ENCODE measurements around the gene ZNF239.
A peak's percentile ranks its signal among the peaks of the same experiment; 100 is the strongest.
"Not testable (repeated sequence)": the region's sequence is repeated elsewhere in the genome, so short reads cannot be mapped to it uniquely, and the experiment has no call there.

The ZNF239 gene

GRCh38 chr10:43574001-43574892 is at the start of gene ZNF239:
Gene ZNF239, minus strand, starts transcription at chr10:43574616. Its CDS starts 16,537 bp downstream, at chr10:43558079.
- peak; percentile 58 for DNase-seq (ENCODE audit: low read depth)

GRCh38 chr10:43623351-43623750 is 48.9 kb upstream of the ZNF239 start:
- no peak for DNase-seq (ENCODE audit: low read depth)

- DNase-seq (ENCODE audit: low read depth): no peak
Observed at GRCh38 chr10:43622038-43622437, 47.6 kb upstream of the ZNF239 start.

GRCh38 chr10:43619368-43619767 is 45.0 kb upstream of the ZNF239 start:
- no peak for DNase-seq (ENCODE audit: low read depth)

- DNase-seq (ENCODE audit: low read depth): no peak
Observed at GRCh38 chr10:43616697-43617370, 42.4 kb upstream of the ZNF239 start.

- no peak for DNase-seq (ENCODE audit: low read depth)
Observed at GRCh38 chr10:43610636-43611035, 36.2 kb upstream of the ZNF239 start.

DNA sequence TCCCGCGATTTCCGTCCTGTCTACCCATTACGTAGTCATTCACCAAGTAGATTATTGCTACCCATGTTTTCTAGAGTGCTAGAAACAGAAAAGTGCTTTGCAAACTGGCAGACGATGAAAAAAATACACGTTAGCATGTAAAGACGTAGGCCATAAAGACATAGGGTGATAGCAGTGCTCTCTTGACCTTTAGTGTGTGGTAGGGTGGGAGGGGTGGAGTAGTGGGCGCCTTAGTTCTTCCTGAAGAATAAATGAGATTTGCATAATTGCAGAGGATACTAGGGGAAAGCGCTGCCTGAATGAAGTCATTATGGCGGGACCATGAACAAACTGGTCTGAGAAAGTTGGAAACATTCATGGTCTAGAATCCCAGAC is 32.8 kb upstream of the ZNF239 start:
- DNase-seq (ENCODE audit: low read depth): no peak

DNA sequence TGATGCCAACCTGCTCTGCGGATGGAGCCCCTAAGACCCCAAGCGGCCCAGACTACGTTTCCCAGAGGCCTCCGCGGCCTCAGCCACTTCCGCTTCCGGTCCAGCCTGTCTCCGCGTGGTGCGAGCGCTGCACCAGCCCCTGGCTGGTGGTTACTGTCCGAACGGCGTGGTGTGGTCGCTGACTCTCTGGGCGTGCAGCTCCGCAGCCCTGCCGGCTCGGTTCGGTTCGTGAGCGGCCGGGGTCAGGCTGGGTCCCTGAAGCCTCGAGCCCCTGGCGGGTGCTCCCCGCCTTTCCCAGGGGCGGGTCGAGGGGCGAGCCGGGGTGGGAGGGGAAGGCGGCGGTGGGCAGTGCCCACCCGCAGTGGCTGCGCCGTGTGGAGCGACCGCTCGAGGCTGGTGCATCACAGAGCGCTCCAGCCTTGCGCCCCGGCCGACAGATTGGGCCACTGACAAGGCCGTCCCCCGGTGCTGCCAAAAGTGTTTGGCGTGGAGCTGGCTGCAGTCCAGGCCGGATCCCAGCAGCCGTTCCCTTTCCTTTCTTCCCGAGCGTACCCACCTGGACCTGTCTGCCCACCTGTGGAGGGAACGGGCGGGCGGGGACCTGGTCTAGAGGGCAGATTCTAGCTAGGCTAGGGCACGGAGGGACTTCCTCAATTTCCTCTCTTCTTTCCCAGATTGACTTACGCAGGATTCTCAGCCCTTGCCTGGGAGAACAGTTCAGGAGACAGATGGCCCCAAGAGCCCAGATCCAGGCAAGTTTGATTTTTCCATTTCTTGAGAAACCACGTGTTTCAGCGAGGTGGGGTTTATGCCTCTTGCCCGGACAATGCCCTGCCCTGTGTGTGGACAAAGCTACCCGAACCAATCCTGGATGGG is 32.1 kb upstream of the ZNF239 start, which contains the start of gene ZNF485:
Gene ZNF485, plus strand, starts transcription at position 116 of the 876 bp plus-strand sequence. Its CDS starts 613 bp downstream, at position 729.
- peak; percentile 17 for DNase-seq (ENCODE audit: low read depth)

- DNase-seq (ENCODE audit: low read depth): no peak
Observed at GRCh38 chr10:43605850-43606322, 31.5 kb upstream of the ZNF239 start.

- not testable (repeated sequence) for DNase-seq (ENCODE audit: low read depth)
Observed at GRCh38 chr10:43601576-43601975, 27.2 kb upstream of the ZNF239 start.

GRCh38 chr10:43599333-43599732 is 24.9 kb upstream of the ZNF239 start:
- no peak for DNase-seq (ENCODE audit: low read depth)

DNA sequence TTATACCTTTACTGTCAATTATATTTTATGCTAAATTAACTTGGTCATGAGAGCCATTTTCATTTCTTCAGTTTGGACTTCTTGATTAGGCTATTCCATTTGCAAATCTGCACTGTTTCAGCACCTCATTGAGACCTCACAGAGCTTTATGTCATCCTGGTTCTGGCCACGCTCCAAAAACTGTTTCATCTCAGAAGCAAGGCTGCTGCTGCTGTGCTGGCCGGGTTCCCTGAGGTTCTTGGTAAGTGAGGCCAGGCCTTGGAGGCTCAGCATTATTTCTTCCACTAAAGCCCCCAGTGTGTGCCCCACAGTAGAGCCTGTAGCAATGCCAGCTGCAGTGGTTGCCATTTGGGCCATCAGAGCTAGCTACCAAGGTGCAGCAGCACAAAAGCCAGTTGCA is 24.0 kb upstream of the ZNF239 start:
- DNase-seq (ENCODE audit: low read depth): no peak

GRCh38 chr10:43596546-43596945 is 22.1 kb upstream of the ZNF239 start:
- no peak for DNase-seq (ENCODE audit: low read depth)

DNA sequence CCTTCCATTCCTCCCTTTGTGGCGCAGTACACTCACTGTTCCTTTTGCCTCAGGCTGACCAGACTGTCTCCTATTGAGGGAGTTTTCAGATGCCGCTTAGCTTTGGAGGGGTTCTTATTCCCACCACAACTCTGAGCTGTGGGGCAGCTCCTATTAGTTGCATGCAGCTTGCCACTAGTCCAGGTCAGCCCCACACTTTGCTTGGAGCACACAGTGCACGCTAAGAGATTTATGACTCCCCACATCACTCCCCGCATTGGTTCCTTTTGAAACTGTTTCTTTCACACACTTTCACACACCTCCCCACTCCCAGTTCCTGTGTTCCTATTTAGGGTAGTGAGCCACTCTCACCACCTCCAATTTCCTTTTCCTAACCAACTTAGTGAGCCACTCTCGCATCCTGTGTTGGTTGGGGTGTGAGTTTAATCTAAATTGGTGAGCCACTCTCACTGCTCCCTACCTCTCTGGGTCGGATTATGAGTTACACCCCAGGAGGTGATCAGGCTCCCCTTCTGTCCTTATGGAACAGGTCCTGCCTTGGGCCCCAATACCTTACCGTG is 21.4 kb upstream of the ZNF239 start:
- DNase-seq (ENCODE audit: low read depth): no peak

- DNase-seq (ENCODE audit: low read depth): no peak
Observed at GRCh38 chr10:43594944-43595589, 20.7 kb upstream of the ZNF239 start.

DNA sequence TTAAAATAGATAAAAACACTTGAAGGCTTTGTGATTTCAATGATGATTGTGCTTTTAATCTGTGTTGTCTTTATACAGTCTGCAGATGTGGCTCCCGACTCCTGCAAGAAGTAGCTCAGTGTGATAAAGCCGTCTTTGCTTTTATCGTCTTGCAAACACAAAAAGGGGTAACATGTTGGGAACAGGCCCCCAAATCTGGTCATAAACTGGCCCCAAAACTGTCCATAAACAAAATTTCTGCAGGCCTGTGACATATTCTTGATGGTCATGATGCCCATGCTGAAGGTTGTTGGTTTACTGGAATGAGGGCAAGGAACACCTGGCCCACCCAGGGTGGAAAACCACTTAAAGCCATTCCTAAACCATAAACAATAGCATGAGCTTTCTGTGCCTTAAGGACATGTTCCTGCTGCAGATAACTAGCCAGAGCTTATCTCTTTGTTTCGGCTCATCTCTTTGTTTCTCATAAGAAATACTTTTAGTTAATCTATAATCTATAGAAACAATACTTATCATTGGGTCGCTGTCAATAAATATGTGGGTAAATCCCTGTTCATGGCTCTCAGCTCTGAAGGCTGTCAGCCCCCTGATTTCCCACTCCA is 17.0 kb upstream of the ZNF239 start:
- DNase-seq (ENCODE audit: low read depth): no peak

GRCh38 chr10:43586730-43587115 is 12.3 kb upstream of the ZNF239 start:
- not testable (repeated sequence) for DNase-seq (ENCODE audit: low read depth)

- no peak for DNase-seq (ENCODE audit: low read depth)
Observed at GRCh38 chr10:43585981-43586729, 11.7 kb upstream of the ZNF239 start.

DNA sequence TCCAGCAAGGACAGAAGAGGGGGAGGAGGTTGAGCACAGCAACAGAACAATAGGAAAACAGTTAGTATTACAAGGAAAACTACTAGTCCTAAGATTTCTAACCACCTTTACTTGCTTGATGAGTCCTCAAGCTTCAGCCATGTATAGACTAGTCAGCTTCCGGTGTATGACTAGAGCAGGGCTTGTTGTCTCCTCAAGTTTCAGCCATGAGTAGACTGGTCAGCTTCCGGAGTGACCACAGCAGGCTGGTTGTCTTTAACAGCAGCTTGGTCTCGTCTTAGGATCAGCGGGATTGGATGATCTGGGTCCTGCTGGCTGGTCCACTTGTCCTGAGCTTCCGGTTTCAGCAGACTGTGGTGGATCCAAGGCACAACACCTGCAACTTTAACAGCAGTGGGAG is 10.6 kb upstream of the ZNF239 start:
- no peak for DNase-seq (ENCODE audit: low read depth)

DNA sequence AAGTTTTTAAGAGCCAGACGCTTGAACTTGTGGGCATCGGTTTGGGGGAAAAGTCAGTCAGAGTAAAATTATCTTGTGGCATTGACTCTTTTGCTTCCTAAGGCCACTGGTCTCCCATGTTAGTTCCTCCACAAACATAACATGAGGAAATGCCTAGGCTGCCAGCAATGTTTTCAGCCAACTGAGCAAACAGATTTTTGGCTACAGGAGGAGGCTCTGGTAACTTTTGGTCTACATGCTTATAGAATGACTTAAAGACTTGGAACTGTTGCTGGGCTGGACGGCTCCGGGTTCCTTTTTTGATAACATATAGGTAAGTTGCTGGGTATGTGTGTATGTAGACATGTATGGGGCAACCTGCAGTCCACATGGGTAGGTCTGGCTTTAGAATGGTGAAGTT is 9.6 kb upstream of the ZNF239 start:
- DNase-seq (ENCODE audit: low read depth): no peak

All from HS-27A (cell line).